Breast epithelium (tissue), 4 donors: ENCODE measurements around the gene OSCP1. TPM values are rescaled to one million over a fixed set of nuclear protein-coding genes. Genes with fewer than 3 reads are reported as not detected.

Experiments
- DNase-seq, 2 donors: peaks; one replicate each; pipeline ENCODE4 v3.0.0-alpha.2; 2019; ENCODE audit warnings: low spot score in 2 of 2
- H3K27ac ChIP-seq, 2 donors: fragments of 200-600 bp; sonication (generic) in 1 of 2; one replicate each; pipeline ENCODE4 v1.5.1; 2016 to 2019; ENCODE audit warnings: mild to moderate bottlenecking in 1 of 2
- H3K27me3 ChIP-seq, 2 donors: fragments of 200-600 bp; sonication (generic) in 1 of 2; one replicate each; pipeline versions ENCODE4 v1.5.1 to v1.6.0; 2017 to 2019; ENCODE audit warnings: control low read depth in 1 of 2, mild to moderate bottlenecking in 1 of 2
- H3K36me3 ChIP-seq: fragments of 200-600 bp; one replicate; pipeline ENCODE4 v1.5.1; 2019
- H3K4me1 ChIP-seq, 2 donors: fragments of 200-600 bp; sonication (generic); one replicate each; pipeline ENCODE4 v1.5.1; 2016 to 2019; ENCODE audit warnings: control low read depth in 1 of 2
- H3K4me3 ChIP-seq, 3 donors: fragments of 200-600 bp; sonication (generic); 1 replicate in 2 of 3; 2 replicates in 1 of 3; pipeline ENCODE4 v1.5.1; 2016 to 2019; ENCODE audit warnings: mild to moderate bottlenecking in 3 of 3, moderate library complexity in 2 of 3
- H3K9me3 ChIP-seq, 2 donors: fragments of 200-600 bp; sonication (generic) in 1 of 2; one replicate each; pipeline ENCODE4 v1.5.1; 2016 to 2019; ENCODE audit warnings: control low read depth in 1 of 2
- POLR2A ChIP-seq: fragments of 450-650 bp; IDR thresholded peaks from one replicate; pipeline ENCODE4 v1.6.1; 2016; ENCODE audit warnings: antibody characterized with exemption, mild to moderate bottlenecking, moderate library complexity
- POLR2AphosphoS5 ChIP-seq, 3 donors: sonication (generic); formaldehyde crosslinking; IDR thresholded peaks; one replicate each; pipeline ENCODE4 v1.6.1; 2017; ENCODE audit warnings: antibody characterized with exemption in 3 of 3
- intact Hi-C: fragments of 100-400 bp; cut with DNase I; formaldehyde crosslinking; loops from one replicate; pipeline ENCODE4 v1.15.1; 2023; ENCODE audit warnings: low total_unique reads
- total RNA-seq, 3 donors: library from RNA; depleted of rRNA; stranded (reverse); fragments of >200 nt; gene quantifications; one replicate each; pipeline ENCODE4 v1.1.0, GENCODE V29; 2016
- TF ChIP-seq, protein P1 (sequence below), 3 donors: fragments of 450-650 bp; IDR thresholded peaks; one replicate each; pipeline ENCODE4 v1.5.1; 2016 to 2017; ENCODE audit warnings: antibody characterized with exemption in 3 of 3, mild to moderate bottlenecking in 3 of 3, moderate library complexity in 3 of 3

OSCP1 gene
- total RNA-seq, 3 donors from 2014 or later: 12.5 to 19.3 (median 15.1) TPM

DNA sequence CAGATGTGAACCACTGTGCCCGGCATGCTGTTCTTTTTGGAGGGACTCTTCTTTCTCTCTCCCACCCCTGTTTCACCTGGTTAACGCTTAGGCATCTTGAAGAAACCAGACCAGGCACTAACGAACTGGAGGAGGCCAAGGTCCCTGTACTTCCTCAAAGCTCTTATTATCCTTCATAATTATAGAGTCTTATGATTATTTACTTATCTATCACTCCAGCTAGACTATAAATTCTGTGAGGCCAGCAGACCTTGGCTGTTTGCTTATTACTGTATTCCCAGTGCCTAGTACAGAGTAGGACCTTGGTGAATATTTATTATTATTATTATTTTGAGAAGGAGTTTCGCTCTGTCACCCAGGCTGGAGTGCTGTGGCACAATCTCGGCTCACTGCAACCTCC lies 26.7 kb upstream of the OSCP1 start:
- H3K27ac ChIP-seq: no peak overlapping the region
- no peak for DNase-seq
- no peak overlapping the region for H3K4me3 ChIP-seq
- no peaks in the 10 kb centered on the region for H3K27me3 ChIP-seq
- H3K9me3 ChIP-seq: no peaks in the 10 kb centered on the region
- no peaks in the 10 kb centered on the region for H3K4me1 ChIP-seq
- H3K36me3 ChIP-seq: no peaks in the 10 kb centered on the region
- intact Hi-C loops: no loop called here
- no peak for TF ChIP-seq POLR2A
- no peak for TF ChIP-seq POLR2AphosphoS5 (IDR thresholded peaks at IDR 0.05)
- TF ChIP-seq, protein P1, sequence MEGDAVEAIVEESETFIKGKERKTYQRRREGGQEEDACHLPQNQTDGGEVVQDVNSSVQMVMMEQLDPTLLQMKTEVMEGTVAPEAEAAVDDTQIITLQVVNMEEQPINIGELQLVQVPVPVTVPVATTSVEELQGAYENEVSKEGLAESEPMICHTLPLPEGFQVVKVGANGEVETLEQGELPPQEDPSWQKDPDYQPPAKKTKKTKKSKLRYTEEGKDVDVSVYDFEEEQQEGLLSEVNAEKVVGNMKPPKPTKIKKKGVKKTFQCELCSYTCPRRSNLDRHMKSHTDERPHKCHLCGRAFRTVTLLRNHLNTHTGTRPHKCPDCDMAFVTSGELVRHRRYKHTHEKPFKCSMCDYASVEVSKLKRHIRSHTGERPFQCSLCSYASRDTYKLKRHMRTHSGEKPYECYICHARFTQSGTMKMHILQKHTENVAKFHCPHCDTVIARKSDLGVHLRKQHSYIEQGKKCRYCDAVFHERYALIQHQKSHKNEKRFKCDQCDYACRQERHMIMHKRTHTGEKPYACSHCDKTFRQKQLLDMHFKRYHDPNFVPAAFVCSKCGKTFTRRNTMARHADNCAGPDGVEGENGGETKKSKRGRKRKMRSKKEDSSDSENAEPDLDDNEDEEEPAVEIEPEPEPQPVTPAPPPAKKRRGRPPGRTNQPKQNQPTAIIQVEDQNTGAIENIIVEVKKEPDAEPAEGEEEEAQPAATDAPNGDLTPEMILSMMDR (IDR thresholded peaks at IDR 0.05): no peak

DNA sequence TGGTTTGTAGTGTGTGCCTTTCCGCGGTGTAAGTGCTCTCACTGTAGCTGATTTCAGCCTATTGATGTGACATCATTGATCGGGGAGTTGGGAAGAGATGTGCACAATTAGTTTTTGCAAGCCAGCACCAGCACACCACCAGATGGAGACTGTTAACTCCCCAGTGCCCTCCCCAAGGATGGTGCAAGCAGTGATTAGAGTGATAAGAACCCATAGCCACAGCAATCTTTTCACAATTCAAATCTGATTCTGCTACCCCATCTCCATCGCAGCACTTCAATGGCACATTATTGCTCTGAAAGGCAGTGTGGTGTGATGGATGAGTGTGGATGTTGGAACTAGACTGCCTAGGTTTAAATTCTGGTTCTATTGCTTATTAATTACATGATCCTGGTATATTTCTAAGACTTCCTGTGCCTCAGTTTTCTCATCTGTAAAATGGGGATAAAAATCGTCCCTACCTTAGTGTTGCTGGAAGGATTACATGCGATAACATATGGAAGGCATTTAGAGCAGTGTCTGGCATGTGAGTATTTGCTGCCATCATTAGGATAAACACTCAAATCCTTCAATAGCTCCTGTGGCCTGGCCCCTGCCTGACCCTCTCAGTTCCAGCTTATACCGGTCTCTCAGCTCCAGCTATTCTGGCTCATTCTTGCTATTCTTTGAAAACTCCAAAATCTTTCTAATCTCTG lies 25.8 kb upstream of the OSCP1 start:
- Histone ChIP-seq H3K27me3 (no peaks in the 10 kb centered on the region), H3K4me3 (no peak overlapping the region), H3K4me1 (no peaks in the 10 kb centered on the region), H3K27ac (no peak overlapping the region), H3K9me3 (no peaks in the 10 kb centered on the region), H3K36me3 (no peaks in the 10 kb centered on the region)
- intact Hi-C loops: no loop called here
- DNase-seq: no peak
- TF ChIP-seq, protein P1 (IDR thresholded peaks at IDR 0.05): no peak
- TF ChIP-seq POLR2A: no peak
- TF ChIP-seq POLR2AphosphoS5 (IDR thresholded peaks at IDR 0.05): no peak

DNA sequence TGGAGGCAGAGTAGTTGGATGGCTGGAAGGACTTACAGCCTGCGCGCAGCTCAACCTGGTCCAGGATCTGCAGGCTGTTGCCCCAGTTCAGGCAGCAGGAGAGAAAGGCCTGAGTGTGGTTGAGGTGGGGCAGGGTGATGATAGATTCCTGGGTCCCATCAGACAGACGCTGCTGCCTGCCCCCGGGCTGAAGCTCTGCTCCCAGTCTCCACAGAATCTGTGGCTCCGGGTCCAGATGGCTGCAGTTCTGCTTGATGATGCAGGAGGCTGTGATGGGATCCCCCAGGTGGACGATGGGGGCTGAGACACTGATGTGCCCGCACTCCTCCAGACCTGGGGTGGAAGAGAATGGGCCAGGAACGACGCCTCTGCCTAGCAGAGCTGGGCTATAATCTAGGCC lies 25.1 kb upstream of the OSCP1 start:
- no peak overlapping the region for H3K27ac ChIP-seq
- TF ChIP-seq, protein P1 (IDR thresholded peaks at IDR 0.05): no peak
- TF ChIP-seq POLR2A (no peak), POLR2AphosphoS5 (IDR thresholded peaks at IDR 0.05) (no peak)
- intact Hi-C loops: no loop called here
- no peaks in the 10 kb centered on the region for H3K36me3 ChIP-seq
- H3K27me3 ChIP-seq: no peaks in the 10 kb centered on the region
- H3K4me1 ChIP-seq: no peaks in the 10 kb centered on the region
- H3K4me3 ChIP-seq: no peak overlapping the region
- DNase-seq: no peak
- H3K9me3 ChIP-seq: no peaks in the 10 kb centered on the region

DNA sequence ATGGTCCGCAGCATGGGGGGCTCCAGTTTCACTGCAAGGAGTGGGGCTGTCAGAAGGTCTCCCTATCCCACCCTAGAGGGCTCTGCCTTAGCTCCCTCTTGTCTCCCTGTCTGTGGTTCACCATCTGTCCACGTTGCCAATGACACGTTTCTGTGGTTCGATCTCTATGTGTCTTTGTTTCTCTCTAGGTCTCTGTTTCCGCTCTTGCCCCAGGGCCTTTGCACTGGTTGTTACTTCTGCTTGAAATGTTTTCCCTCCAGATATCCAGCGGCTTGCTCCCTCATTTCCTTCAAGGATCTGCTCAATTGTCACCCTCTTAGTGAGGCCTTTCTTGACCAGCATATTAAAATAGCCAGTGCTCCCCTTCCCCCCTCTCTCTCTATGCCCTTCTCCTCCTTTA lies 22.4 kb upstream of the OSCP1 start:
- Histone ChIP-seq H3K36me3 (no peaks in the 10 kb centered on the region), H3K4me3 (no peak overlapping the region), H3K27me3 (no peaks in the 10 kb centered on the region), H3K9me3 (no peaks in the 10 kb centered on the region), H3K27ac (no peak overlapping the region), H3K4me1 (no peaks in the 10 kb centered on the region)
- TF ChIP-seq POLR2AphosphoS5 (IDR thresholded peaks at IDR 0.05) (no peak), POLR2A (no peak)
- TF ChIP-seq, protein P1 (IDR thresholded peaks at IDR 0.05): no peak
- no peak for DNase-seq
- intact Hi-C loops: no loop called here

DNA sequence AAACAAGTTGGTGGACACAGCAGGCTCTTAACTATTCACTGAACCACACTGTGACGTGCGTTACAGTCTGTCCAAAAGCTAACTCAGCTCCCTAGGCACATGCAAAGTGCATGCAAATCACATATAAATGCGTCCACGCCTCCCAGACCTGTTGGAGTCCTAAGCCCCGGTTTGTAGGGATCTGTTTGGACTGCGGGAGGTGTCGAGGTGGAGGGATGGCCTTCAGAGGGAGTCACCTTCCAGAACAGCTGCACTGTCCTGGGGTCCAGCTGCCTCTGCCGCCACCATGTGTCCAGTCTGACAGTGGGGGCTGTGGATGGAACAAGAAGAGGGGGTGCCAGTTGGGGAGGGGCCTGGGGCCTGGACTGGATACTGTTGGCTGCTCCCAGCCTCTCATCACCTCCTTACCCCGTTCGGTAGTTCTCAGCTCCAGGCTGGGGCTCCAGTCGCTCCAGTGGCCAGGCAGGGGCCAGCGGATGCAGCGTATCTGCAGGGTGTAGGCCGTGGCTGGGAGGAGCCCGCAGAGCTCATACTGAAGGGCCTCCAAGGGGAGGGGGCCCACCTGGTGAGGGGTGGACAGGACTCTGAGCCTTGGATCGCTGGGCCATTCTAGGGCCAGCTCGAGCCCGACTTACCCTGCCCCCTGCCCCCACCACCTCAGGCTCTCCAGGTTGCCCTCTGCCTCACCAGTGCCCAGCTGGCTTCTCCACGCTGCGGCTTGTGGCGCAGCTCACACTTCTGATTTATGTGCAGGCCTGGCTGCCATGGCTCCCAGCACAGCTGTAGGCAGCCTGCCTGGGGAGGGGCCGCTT lies 21.8 kb upstream of the OSCP1 start:
- Histone ChIP-seq H3K4me1 (no peaks in the 10 kb centered on the region), H3K9me3 (no peaks in the 10 kb centered on the region), H3K36me3 (no peaks in the 10 kb centered on the region), H3K27me3 (no peaks in the 10 kb centered on the region), H3K4me3 (no peak overlapping the region), H3K27ac (no peak overlapping the region)
- TF ChIP-seq, protein P1 (IDR thresholded peaks at IDR 0.05): no peak
- TF ChIP-seq POLR2A: no peak
- no peak for TF ChIP-seq POLR2AphosphoS5 (IDR thresholded peaks at IDR 0.05)
- intact Hi-C loops: no loop called here
- DNase-seq: no peak
